ENCODE data around the gene GPR137. TPM values are rescaled to one million over a fixed set of nuclear protein-coding genes. Genes with fewer than 3 reads are reported as not detected.

GPR137 gene
- polyA plus RNA-seq, 4 donors, result 27.4 to 48.6 (median 30.6) TPM

- no peak for DNase-seq (ENCODE audit: low read depth in 4 of 4, low spot score in 3 of 4)
Measured at GRCh38 chr11:64248578-64248977, 37.1 kb upstream of the GPR137 start.

- no peak for DNase-seq (ENCODE audit: low read depth in 4 of 4, low spot score in 3 of 4)
Measured at GRCh38 chr11:64249038-64249437, 36.6 kb upstream of the GPR137 start.

GRCh38 chr11:64249563-64250414 is 35.9 kb upstream of the GPR137 start:
- no peak for DNase-seq (ENCODE audit: low read depth in 4 of 4, low spot score in 3 of 4)

- DNase-seq (ENCODE audit: low read depth in 4 of 4, low spot score in 3 of 4), result no peak
Measured at GRCh38 chr11:64250415-64251015, 35.1 kb upstream of the GPR137 start.

GRCh38 chr11:64251016-64251752 is 34.5 kb upstream of the GPR137 start, which contains the start of gene PLCB3:
PLCB3 (plus strand) TSS chr11:64251530; CDS start chr11:64251650, 120 bp downstream.
- DNase-seq (ENCODE audit: low read depth in 4 of 4, low spot score in 3 of 4), result no peak

GRCh38 chr11:64251753-64252002 is 34.0 kb upstream of the GPR137 start:
- no peak for DNase-seq (ENCODE audit: low read depth in 4 of 4, low spot score in 3 of 4)

- DNase-seq (ENCODE audit: low read depth in 4 of 4, low spot score in 3 of 4), result no peak
Measured at GRCh38 chr11:64252003-64252872, 33.4 kb upstream of the GPR137 start.

GRCh38 chr11:64253043-64253442 is 32.6 kb upstream of the GPR137 start:
- DNase-seq (ENCODE audit: low read depth in 4 of 4, low spot score in 3 of 4), result no peak

GRCh38 chr11:64253481-64253880 is 32.2 kb upstream of the GPR137 start:
- DNase-seq (ENCODE audit: low read depth in 4 of 4, low spot score in 3 of 4), result no peak

GRCh38 chr11:64254326-64254725 is 31.3 kb upstream of the GPR137 start:
- no peak for DNase-seq (ENCODE audit: low read depth in 4 of 4, low spot score in 3 of 4)

- no peak for DNase-seq (ENCODE audit: low read depth in 4 of 4, low spot score in 3 of 4)
Measured at GRCh38 chr11:64255135-64256128, 30.2 kb upstream of the GPR137 start.

GRCh38 chr11:64256300-64256699 is 29.3 kb upstream of the GPR137 start:
- DNase-seq (ENCODE audit: low read depth in 4 of 4, low spot score in 3 of 4), result no peak

GRCh38 chr11:64258356-64258755 is 27.3 kb upstream of the GPR137 start:
- no peak for DNase-seq (ENCODE audit: low read depth in 4 of 4, low spot score in 3 of 4)

GRCh38 chr11:64258946-64259532 is 26.6 kb upstream of the GPR137 start:
- no peak for DNase-seq (ENCODE audit: low read depth in 4 of 4, low spot score in 3 of 4)

GRCh38 chr11:64259533-64260067 is 26.0 kb upstream of the GPR137 start:
- DNase-seq (ENCODE audit: low read depth in 4 of 4, low spot score in 3 of 4), result no peak

- DNase-seq (ENCODE audit: low read depth in 4 of 4, low spot score in 3 of 4), result no peak
Measured at GRCh38 chr11:64260147-64260708, 25.4 kb upstream of the GPR137 start.

GRCh38 chr11:64261556-64262080 is 24.0 kb upstream of the GPR137 start:
- DNase-seq (ENCODE audit: low read depth in 4 of 4, low spot score in 3 of 4), result no peak

GRCh38 chr11:64262271-64263002 is 23.2 kb upstream of the GPR137 start:
- no peak for DNase-seq (ENCODE audit: low read depth in 4 of 4, low spot score in 3 of 4)

Measured in left renal pelvis (tissue), 4 donors.